ENCODE data around the gene ATP5MC2. TPM values are rescaled to one million over a fixed set of nuclear protein-coding genes. Genes with fewer than 3 reads are reported as not detected.
A peak's percentile ranks its signal among the peaks of the same experiment; 100 is the strongest.

Gene ATP5MC2
- total and polyA plus RNA-seq, 12 donors: 499 to 632 (median 546) TPM

DNA sequence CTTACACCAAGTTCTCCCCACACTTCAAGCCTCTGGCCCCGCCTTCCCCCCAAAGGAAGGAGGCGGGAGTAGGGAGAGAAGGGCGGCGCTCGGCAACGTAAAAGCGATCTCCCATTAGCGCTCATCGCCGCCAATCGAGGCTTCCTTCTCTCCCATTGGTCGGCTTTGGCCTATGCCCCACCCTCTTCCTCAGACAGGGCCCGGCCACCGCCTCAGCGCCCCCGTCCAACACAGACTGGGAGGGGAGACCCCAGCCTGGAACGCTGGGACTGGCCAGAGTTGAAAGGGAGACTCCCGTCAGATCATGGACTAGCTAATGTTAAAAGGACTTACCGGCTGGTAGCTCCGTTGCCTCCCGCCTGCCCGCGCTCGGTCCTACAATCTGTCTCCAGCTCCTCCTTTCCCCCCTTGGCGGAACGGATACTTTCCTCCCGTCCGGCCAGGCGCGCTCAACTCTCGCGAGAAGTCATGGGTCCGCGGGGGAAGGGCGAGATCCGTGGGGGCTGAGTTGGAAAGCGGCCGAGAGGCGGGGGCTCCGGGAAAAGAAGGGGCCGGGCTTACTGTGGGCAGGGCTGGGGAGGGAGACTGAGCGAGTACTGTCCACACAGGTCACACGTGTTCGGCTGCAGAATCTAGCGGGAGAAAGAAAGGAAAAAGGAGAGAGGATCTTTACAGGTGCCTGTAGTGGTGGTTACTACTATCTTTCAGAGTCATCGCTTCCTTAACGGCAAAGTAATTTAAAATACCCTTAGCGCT lies 49.8 kb downstream of the ATP5MC2 start, which contains the start of gene ATF7:
TSS of gene ATF7 (minus strand) at position 437 of the 756 bp plus-strand sequence. CDS start 25,382 bp downstream, outside the sequence.
- Histone ChIP-seq H3K27me3 (no peaks in the 10 kb centered on the region), H3K4me3 (peak within 1 kb of the TSS; percentile 57 to 74 (median 69)), H3K27ac (peak within 1 kb of the TSS; percentile 79 to 98 (median 96)), H3K36me3 (peaks cover 0 to 2% (median 0%) of the 10 kb centered on the region in 9 donors), H3K9me3 (no peaks in the 10 kb centered on the region), H3K4me1 (peaks cover 5 to 42% (median 36%) of the 10 kb centered on the region in 9 donors)
- intact Hi-C loops (cut with DNase I): loop anchor here in 8 of 10 donors (1.0 to 10.0 kb wide), 7 partner anchors 36 to 83 kb away; partner anchors contain the start of gene ATP5MC2 (in 8 of the 8)
- WGBS, 2 donors: 0% methylated on average over 48 of the region's 48 CpGs
- TF ChIP-seq, protein P1, sequence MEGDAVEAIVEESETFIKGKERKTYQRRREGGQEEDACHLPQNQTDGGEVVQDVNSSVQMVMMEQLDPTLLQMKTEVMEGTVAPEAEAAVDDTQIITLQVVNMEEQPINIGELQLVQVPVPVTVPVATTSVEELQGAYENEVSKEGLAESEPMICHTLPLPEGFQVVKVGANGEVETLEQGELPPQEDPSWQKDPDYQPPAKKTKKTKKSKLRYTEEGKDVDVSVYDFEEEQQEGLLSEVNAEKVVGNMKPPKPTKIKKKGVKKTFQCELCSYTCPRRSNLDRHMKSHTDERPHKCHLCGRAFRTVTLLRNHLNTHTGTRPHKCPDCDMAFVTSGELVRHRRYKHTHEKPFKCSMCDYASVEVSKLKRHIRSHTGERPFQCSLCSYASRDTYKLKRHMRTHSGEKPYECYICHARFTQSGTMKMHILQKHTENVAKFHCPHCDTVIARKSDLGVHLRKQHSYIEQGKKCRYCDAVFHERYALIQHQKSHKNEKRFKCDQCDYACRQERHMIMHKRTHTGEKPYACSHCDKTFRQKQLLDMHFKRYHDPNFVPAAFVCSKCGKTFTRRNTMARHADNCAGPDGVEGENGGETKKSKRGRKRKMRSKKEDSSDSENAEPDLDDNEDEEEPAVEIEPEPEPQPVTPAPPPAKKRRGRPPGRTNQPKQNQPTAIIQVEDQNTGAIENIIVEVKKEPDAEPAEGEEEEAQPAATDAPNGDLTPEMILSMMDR (IDR thresholded peaks at IDR 0.05): peak in 2 of 9 donors; percentile 7 to 14
- ATAC-seq (peak; percentile 97 to 99 (median 98)), DNase-seq (peak; percentile 98 to 99)

DNA sequence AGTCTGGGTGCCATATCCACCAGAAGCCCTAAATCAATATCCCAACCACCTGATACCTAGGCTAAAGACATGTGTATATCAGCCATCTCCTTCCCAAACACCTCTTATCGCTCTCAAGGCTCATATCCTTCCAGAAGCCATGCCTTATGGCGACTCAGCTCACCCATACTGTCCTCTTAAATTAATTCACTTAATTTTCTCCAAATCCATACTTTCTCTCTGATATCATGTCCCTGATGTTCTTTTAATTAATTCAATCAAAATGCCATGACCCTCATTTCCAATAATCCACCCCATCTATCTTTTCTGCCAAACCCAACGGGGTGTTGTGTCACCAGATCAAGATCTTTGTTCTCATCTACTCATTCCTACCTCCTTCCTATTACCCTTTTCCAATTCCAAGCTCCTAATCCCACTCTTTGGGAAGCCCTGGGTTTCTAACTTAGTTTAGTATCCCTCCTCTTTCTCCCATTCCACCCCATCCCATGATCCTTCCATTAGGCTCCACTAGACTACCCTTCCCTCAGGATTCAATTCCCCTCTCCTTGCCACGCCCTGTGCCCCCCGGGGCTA lies 50.4 kb downstream of the ATP5MC2 start:
- WGBS, 2 donors: 9 to 17% methylated on average over 5 of the region's 5 CpGs
- DNase-seq: no peak
- intact Hi-C loops (cut with DNase I): loop anchor here in 7 of 10 donors (2.0 to 10.0 kb wide), 5 partner anchors 37 to 83 kb away; partner anchors contain the start of gene ATP5MC2 (in 4 of the 7)
- peak overlapping the region; percentile 57 to 74 (median 69) for H3K4me3 ChIP-seq
- no peak for ATAC-seq
- H3K27ac ChIP-seq: peak overlapping the region; percentile 79 to 98 (median 96)
- H3K9me3 ChIP-seq: no peaks in the 10 kb centered on the region
- peaks cover 0 to 6% (median 0%) of the 10 kb centered on the region in 9 donors for H3K36me3 ChIP-seq
- no peaks in the 10 kb centered on the region for H3K27me3 ChIP-seq
- H3K4me1 ChIP-seq: peaks cover 5 to 45% (median 36%) of the 10 kb centered on the region in 9 donors
- TF ChIP-seq, protein P1 (IDR thresholded peaks at IDR 0.05): no peak

DNA sequence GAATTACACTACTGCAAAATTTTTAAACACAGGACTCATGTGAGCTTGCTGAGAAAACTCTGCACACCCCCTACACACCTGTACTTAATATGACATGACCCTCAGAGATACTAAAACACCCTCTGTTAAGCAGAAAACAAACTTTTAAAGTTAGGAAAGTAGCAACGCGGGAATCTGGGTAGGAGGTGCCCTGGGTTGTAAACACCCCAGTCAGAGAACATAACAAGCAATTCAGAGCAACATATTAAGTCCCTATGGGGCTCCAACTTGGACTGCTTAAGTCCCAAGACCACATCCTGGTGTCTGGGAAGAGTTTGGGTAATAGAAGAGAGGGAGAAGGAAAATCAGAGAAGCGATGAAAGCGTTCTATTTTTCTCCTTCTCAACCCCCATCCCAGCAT lies 50.9 kb downstream of the ATP5MC2 start:
- peak overlapping the region; percentile 57 to 74 (median 69) for H3K4me3 ChIP-seq
- ATAC-seq (no peak), DNase-seq (no peak)
- TF ChIP-seq, protein P1 (IDR thresholded peaks at IDR 0.05): no peak
- H3K27me3 ChIP-seq: no peaks in the 10 kb centered on the region
- no peaks in the 10 kb centered on the region for H3K9me3 ChIP-seq
- H3K27ac ChIP-seq: peak overlapping the region; percentile 79 to 98 (median 96)
- H3K4me1 ChIP-seq: peaks cover 5 to 47% (median 36%) of the 10 kb centered on the region in 9 donors
- H3K36me3 ChIP-seq: peaks cover 0 to 6% (median 0%) of the 10 kb centered on the region in 9 donors
- intact Hi-C loops (cut with DNase I): loop anchor here in 7 of 10 donors (2.0 to 10.0 kb wide), 6 partner anchors 37 to 83 kb away; partner anchors contain the start of gene ATP5MC2 (in 4 of the 7)
- WGBS, 2 donors: 32 to 51% methylated on average over 4 of the region's 4 CpGs

DNA sequence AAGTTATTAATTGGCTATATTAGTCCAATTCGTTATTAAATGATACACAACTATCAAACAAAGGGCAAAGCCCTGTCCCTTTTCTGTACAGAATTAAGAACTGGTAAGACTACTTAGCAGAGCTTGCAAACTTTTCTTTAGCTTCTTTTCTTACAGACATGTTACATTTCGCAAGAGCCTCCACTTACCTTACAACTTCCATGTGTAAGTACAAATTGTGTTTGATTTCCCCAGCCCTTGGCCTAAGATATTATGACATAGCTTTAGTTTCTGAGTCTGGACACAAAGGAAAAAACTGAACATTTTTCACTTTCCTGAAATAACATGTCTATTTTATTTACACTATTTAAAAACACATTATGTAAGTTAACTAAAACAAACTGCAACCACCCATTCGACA lies 51.4 kb downstream of the ATP5MC2 start:
- Histone ChIP-seq H3K27ac (peak overlapping the region; percentile 79 to 98 (median 96)), H3K4me1 (peaks cover 5 to 52% (median 36%) of the 10 kb centered on the region in 9 donors), H3K36me3 (peaks cover 0 to 6% (median 0%) of the 10 kb centered on the region in 9 donors), H3K27me3 (no peaks in the 10 kb centered on the region), H3K9me3 (no peaks in the 10 kb centered on the region), H3K4me3 (peak overlapping the region in 9 of 10 donors; percentile 57 to 74 (median 69))
- TF ChIP-seq, protein P1 (IDR thresholded peaks at IDR 0.05): no peak
- DNase-seq: no peak
- intact Hi-C loops (cut with DNase I): loop anchor here in 6 of 10 donors (2.0 to 10.0 kb wide), 4 partner anchors 50 to 82 kb away; partner anchors contain the start of gene ATP5MC2 (in 2 of the 6)
- ATAC-seq: no peak
- 45 to 52% methylated on average over 3 of the region's 3 CpGs for WGBS, 2 donors

All from heart right ventricle (tissue), 16 donors.